HG02981 (cell line): ENCODE data around the gene DAPK2.

Experiments used
- ATAC-seq: cut with Tn5 transposase; IDR thresholded peaks from one replicate; pipeline ENCODE4 v1.9.1; 2021; ENCODE audit warnings: mild to moderate bottlenecking, moderate library complexity; ENCODE audit not compliant: unreplicated experiment

Gene DAPK2

DNA sequence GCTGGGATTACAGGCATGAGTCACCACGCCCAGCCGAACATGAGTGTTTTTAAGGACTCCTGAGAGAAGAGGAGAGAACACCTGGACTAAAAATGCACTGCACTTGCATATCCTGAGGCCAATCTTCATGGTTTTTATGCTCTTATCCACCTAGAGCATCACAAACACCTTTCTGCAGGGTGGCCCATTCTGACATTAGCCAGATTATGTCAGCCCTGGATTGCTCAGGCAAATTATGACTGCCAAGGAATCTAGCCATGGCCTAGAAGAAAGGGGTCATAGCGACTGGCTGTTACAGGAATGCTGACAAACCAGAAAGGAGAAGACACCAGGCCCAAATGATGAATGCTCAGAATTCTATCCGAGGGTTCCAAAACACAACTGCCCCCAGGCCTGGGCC, 171.7 kb downstream of the DAPK2 start:
- ATAC-seq: no peak

DNA sequence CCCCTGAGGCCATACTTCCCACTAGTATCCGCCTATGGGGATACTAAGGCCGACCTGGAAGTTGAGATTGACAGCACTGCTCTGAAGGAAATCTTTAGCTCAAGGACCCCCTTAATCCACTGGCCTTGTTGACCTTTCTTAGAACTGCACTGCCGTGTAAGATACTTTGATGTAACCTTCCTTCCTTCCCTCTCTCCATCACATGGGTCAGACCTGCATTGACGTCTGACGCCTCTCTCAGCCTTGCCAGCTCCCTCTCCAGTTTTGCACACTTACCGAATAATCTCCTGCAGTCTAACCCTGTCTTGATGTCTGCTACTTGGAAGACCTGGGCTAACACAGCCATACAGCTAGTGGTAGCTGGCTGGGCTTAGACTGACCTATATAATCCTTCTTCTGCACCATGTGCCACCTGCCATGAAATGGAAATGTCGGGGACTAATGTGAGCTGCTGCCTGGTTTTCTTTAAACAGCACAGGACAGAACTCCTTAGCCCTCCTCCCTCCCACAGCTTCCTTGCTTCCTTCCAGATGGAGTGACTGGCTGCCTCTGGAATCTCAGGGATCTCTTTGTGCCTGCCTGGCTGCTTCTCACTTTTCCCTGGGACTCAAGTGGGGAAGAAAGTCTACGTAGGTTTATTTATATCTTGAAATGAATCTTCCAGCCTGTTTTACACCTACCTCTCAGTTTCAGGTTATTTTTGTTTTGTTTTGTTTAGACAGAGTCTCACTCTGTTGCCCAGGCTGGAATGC, 173.3 kb downstream of the DAPK2 start:
- no peak for ATAC-seq

DNA sequence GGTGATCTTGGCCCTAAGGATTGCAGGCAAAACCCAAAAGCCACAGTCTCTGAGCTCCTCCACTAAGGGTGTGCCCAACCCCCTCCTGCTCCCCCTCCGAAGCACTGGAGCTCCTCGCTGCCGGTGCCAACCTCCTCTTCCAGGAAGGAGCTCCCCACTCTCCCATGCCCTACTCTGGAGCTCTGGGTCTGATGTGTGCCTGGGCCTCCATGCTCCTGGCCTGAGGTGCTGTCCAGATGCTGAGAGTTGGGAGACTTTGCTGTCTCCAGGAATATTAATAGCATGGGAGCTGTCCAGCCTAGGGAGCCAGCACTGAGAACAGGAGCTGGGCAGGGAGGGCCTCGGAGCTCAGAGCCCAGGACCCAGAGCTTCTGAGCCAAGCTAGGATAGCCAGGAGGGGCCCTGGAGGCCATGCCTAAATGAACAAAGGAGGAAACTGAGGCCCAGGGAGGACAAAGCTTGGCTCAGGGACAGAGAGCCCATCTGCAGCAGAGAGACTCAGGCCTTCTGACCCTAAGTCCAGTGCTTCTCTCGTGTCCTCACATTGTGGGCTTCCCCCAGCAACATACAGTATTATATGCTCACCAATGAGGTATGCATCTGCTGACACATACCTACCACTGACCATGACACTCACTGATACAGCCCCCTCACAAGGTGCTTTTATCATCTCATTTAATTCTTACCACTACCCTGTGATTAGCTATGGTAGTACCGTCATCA, 175.6 kb downstream of the DAPK2 start:
- no peak for ATAC-seq

- no peak for ATAC-seq
Measured at GRCh38 chr15:63870043-63870394, 176.3 kb downstream of the DAPK2 start.

GRCh38 chr15:63869371-63870042, 176.8 kb downstream of the DAPK2 start:
- ATAC-seq: no peak

GRCh38 chr15:63864186-63864585, 182.1 kb downstream of the DAPK2 start:
- ATAC-seq: no peak

- ATAC-seq: no peak
Measured at GRCh38 chr15:63861946-63862517, 184.3 kb downstream of the DAPK2 start.

DNA sequence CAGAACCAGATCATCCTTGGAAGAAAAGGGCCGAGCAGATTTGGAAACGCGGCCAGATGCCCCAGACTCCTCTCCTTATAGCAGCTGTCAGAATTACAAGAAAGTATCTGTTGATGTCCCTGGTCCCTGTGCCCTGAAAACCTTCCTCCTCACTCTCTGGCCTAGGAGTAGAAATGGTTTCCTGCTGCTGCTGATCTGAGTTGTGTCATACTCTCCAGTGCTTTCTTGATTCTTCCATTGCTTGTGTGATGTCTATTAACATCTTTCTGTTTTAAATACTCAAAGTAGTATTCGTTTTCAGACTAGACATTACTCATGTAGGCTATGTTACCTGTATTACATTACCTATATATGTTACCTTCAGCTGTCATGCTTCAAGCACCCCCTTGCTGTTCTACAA, 185.7 kb downstream of the DAPK2 start:
- ATAC-seq: no peak

DNA sequence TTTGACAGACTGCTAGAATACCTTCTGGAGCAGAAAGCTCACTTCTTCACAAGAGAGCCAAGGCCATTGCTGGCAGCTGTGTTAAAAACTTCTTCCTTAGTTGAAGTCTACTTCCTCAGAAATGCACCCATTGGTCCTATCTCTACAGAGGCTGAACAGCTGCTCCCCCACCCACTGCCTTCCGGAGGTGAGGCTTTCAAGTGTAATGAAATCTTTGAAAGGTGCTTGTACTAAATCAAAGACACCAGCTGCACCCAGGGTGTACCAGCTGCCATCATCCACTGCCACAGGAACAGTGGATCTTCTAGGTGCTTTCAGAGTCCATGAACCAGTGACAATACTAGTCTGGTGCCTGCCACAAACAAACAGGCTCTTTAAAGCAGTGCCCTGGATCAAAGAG, 186.1 kb downstream of the DAPK2 start:
- ATAC-seq: no peak

GRCh38 chr15:63858881-63859280, 187.4 kb downstream of the DAPK2 start:
- ATAC-seq: no peak

DNA sequence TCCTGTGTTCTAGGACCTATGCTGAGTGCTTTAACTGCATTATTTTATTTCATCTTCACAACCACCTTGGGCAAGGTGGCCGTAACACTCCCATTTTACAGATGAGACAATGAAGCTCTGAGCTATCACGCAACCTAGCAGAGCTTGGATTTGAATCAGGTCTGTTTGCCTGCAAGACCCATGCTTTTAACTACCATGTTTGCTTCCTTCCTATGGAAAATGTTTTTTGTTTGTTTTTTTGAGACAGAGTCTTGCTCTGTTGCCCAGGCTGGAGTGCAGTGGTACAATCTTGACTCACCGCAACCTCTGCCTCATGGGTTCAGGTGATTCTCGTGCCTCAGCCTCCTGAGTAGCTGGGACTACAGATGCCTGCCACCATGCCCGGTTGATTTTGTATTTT, 187.8 kb downstream of the DAPK2 start:
- ATAC-seq: no peak

GRCh38 chr15:63857461-63857856, 188.8 kb downstream of the DAPK2 start:
- ATAC-seq: no peak
